Osteoblast (primary cell): ENCODE data around the gene MTO1. TPM values are rescaled to one million over a fixed set of nuclear protein-coding genes. Genes with fewer than 3 reads are reported as not detected.

Experiments used
- DNase-seq: peaks from one replicate; pipeline ENCODE4 v3.0.0; 2011; ENCODE audit warnings: low spot score, mixed read lengths; ENCODE audit not compliant: insufficient read length; ENCODE audit errors: missing footprints
- H2AFZ ChIP-seq: 2 replicates; pipeline ENCODE4 v1.6.0; 2011; ENCODE audit warnings: mild to moderate bottlenecking, low read length
- H3K27ac ChIP-seq: 2 replicates; pipeline ENCODE4 v1.5.1; 2011; ENCODE audit warnings: mild to moderate bottlenecking, low read depth, low read length, moderate library complexity
- H3K27me3 ChIP-seq: 2 replicates; pipeline ENCODE4 v1.6.0; 2012; ENCODE audit warnings: mild to moderate bottlenecking, control low read depth, inconsistent platforms, low read length, moderate library complexity; ENCODE audit not compliant: insufficient read depth
- H3K36me3 ChIP-seq: 2 replicates; pipeline ENCODE4 v1.5.1; 2011; ENCODE audit warnings: mild to moderate bottlenecking, low read length, control low read depth, moderate library complexity; ENCODE audit not compliant: insufficient read depth
- H3K4me1 ChIP-seq: 2 replicates; pipeline ENCODE4 v1.5.1; 2011; ENCODE audit warnings: mild to moderate bottlenecking, low read length, control low read depth, moderate library complexity; ENCODE audit not compliant: insufficient read depth
- H3K4me2 ChIP-seq: 2 replicates; pipeline ENCODE4 v1.6.0; 2011; ENCODE audit warnings: mild to moderate bottlenecking, low read length; ENCODE audit not compliant: insufficient read depth
- H3K4me3 ChIP-seq: fragments of 200-600 bp; sonication (generic); 3 replicates; pipeline ENCODE4 v1.5.1; 2012; ENCODE audit warnings: mild to moderate bottlenecking, low read length, inconsistent platforms; ENCODE audit not compliant: insufficient read depth
- H3K79me2 ChIP-seq: 2 replicates; pipeline ENCODE4 v1.6.0; 2012; ENCODE audit warnings: mild to moderate bottlenecking, low read length, control low read depth, inconsistent platforms; ENCODE audit not compliant: insufficient read depth
- H3K9me3 ChIP-seq: 2 replicates; pipeline ENCODE4 v1.5.1; 2011; ENCODE audit warnings: low read depth, low read length, control low read depth
- H4K20me1 ChIP-seq: 2 replicates; pipeline ENCODE4 v1.6.0; 2012; ENCODE audit warnings: mild to moderate bottlenecking, low read length, control low read depth; ENCODE audit not compliant: insufficient read depth
- total RNA-seq: library from RNA; depleted of rRNA; stranded (reverse); fragments of >200 nt; gene quantifications from 2 replicates; pipeline ENCODE4 v1.2.3, GENCODE V29; 2012
- TF ChIP-seq, protein P1 (sequence below): IDR thresholded peaks from 2 replicates; pipeline ENCODE4 v1.5.1; 2011; ENCODE audit warnings: mild to moderate bottlenecking, low read depth, low read length, moderate library complexity; ENCODE audit errors: extremely low read depth

The MTO1 gene
- total RNA-seq, 1 donor: 40.9 TPM

- Histone ChIP-seq H3K4me1 (peaks cover 30% of the 10 kb centered on the region), H3K9me3 (no peaks in the 10 kb centered on the region), H3K27ac (peak overlapping the region; percentile 98), H2AFZ (no peak overlapping the region), H3K4me2 (peak overlapping the region; percentile 84), H3K36me3 (peaks cover 51% of the 10 kb centered on the region), H3K4me3 (peak overlapping the region; percentile 85), H3K27me3 (no peaks in the 10 kb centered on the region), H3K79me2 (peaks cover 43% of the 10 kb centered on the region), H4K20me1 (peaks cover 43% of the 10 kb centered on the region)
- TF ChIP-seq, protein P1, sequence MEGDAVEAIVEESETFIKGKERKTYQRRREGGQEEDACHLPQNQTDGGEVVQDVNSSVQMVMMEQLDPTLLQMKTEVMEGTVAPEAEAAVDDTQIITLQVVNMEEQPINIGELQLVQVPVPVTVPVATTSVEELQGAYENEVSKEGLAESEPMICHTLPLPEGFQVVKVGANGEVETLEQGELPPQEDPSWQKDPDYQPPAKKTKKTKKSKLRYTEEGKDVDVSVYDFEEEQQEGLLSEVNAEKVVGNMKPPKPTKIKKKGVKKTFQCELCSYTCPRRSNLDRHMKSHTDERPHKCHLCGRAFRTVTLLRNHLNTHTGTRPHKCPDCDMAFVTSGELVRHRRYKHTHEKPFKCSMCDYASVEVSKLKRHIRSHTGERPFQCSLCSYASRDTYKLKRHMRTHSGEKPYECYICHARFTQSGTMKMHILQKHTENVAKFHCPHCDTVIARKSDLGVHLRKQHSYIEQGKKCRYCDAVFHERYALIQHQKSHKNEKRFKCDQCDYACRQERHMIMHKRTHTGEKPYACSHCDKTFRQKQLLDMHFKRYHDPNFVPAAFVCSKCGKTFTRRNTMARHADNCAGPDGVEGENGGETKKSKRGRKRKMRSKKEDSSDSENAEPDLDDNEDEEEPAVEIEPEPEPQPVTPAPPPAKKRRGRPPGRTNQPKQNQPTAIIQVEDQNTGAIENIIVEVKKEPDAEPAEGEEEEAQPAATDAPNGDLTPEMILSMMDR: no peak
- DNase-seq: peak; percentile 81
Measured at GRCh38 chr6:73519926-73520687, 58.6 kb downstream of the MTO1 start.

DNA sequence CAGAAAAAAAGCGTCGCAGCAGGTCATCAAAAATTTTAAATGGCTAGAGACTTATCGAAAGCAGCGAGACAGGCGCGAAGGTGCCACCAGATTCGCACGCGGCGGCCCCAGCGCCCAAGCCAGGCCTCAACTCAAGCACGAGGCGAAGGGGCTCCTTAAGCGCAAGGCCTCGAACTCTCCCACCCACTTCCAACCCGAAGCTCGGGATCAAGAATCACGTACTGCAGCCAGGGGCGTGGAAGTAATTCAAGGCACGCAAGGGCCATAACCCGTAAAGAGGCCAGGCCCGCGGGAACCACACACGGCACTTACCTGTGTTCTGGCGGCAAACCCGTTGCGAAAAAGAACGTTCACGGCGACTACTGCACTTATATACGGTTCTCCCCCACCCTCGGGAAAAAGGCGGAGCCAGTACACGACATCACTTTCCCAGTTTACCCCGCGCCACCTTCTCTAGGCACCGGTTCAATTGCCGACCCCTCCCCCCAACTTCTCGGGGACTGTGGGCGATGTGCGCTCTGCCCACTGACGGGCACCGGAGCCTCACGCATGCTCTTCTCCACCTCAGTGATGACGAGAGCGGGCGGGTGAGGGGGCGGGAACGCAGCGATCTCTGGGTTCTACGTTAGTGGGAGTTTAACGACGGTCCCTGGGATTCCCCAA lies 59.3 kb downstream of the MTO1 start, which contains the start of gene EEF1A1:
Gene EEF1A1, minus strand, starts transcription at position 345 of the 663 bp plus-strand sequence. CDS start 1,006 bp downstream, outside the sequence.
- peak; percentile 98 for DNase-seq
- H3K27me3 ChIP-seq: no peaks in the 10 kb centered on the region
- TF ChIP-seq, protein P1: no peak
- peaks cover 44% of the 10 kb centered on the region for H3K36me3 ChIP-seq
- H3K4me1 ChIP-seq: peaks cover 37% of the 10 kb centered on the region
- peak within 1 kb of the TSS; percentile 98 for H3K27ac ChIP-seq
- peaks cover 37% of the 10 kb centered on the region for H4K20me1 ChIP-seq
- H3K4me2 ChIP-seq: peak within 1 kb of the TSS; percentile 84
- peaks cover 43% of the 10 kb centered on the region for H3K79me2 ChIP-seq
- no peaks in the 10 kb centered on the region for H3K9me3 ChIP-seq
- H3K4me3 ChIP-seq: peak within 1 kb of the TSS; percentile 85
- H2AFZ ChIP-seq: peak within 1 kb of the TSS; percentile 79

GRCh38 chr6:73521351-73521985 lies 59.9 kb downstream of the MTO1 start:
- peaks cover 43% of the 10 kb centered on the region for H3K79me2 ChIP-seq
- DNase-seq: peak; percentile 92
- TF ChIP-seq, protein P1: no peak
- H3K27me3 ChIP-seq: no peaks in the 10 kb centered on the region
- peaks cover 32% of the 10 kb centered on the region for H4K20me1 ChIP-seq
- peak overlapping the region; percentile 70 for H3K4me2 ChIP-seq
- peak overlapping the region; percentile 85 for H3K4me3 ChIP-seq
- peaks cover 37% of the 10 kb centered on the region for H3K36me3 ChIP-seq
- peak overlapping the region; percentile 79 for H2AFZ ChIP-seq
- H3K4me1 ChIP-seq: peaks cover 39% of the 10 kb centered on the region
- H3K27ac ChIP-seq: peak overlapping the region; percentile 91
- H3K9me3 ChIP-seq: no peaks in the 10 kb centered on the region
